HG03558 (cell line): ENCODE measurements around the gene CGB2.
"Not testable (repeated sequence)": the region's sequence is repeated elsewhere in the genome, so short reads cannot be mapped to it uniquely, and the experiment has no call there.

ENCODE experiments used
- ATAC-seq: cut with Tn5 transposase; IDR thresholded peaks from one replicate; pipeline ENCODE4 v1.9.1; 2021; ENCODE audit warnings: moderate number of reproducible peaks; ENCODE audit not compliant: unreplicated experiment; ENCODE audit errors: extremely low read depth

CGB2 gene

DNA sequence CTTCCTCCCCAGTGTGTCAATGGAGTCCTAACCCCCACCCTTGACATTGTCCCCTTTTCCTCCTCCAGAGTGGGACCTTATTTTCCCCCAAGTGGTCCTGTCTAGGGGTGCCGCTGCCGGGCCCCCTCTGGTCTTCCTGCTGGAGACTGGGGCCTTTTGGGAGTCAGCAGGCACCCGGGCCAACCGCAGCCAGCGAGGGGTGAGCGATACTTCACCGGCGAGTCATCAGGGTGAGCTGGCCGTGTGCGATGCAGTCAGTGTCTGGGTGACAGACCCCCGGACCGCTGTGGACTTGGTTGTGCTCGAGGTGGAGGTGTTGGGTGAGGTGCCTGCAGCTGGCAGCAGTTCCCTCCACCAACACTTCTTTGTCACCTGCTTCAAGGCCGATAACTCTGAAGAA, 1.9 kb upstream of the CGB2 start:
- ATAC-seq: not testable (repeated sequence)

DNA sequence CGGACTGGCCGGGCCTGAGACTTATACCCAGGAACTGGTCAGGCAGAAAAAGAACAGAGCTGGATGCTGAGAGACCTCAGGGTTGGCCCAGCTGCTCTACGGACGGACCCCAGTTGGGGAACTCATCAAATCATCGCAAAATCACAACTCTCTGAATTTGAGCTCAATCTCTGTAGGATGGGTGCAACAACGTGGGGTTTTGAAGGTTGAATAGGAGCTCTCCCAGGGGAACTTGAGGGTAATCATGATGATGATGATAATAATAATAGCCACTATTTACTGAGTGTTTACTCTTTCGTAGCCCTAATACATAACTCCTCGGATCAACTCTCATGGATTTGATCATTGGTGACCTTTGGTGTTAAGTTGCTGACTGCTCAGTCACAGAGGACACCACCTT, 1.4 kb upstream of the CGB2 start:
- ATAC-seq: not testable (repeated sequence)

DNA sequence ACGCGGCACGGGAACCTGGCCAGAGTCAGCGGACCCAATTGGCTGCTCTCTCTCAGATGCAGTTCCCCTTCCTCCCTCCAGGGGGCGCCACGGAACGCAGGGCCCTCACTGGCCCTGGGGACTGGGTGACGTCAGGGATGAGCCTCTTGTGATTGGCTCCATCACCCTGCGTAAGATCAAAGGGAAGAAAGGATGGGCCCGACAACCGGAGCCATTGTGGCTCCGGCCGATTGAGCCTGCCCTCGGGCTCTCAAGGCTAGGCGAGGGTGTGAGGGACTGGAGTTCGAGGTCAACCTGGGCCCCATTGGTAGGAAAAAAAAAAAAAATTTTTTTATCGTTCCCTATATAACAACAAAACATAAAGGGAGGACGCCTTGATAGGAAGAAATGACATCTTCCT, 5.1 kb downstream of the CGB2 start, which contains the start of gene CGB1:
Gene CGB1 (minus strand): TSS at position 81 of the 400 bp plus-strand sequence. CDS start 184 bp downstream, outside the sequence.
- ATAC-seq: not testable (repeated sequence)

DNA sequence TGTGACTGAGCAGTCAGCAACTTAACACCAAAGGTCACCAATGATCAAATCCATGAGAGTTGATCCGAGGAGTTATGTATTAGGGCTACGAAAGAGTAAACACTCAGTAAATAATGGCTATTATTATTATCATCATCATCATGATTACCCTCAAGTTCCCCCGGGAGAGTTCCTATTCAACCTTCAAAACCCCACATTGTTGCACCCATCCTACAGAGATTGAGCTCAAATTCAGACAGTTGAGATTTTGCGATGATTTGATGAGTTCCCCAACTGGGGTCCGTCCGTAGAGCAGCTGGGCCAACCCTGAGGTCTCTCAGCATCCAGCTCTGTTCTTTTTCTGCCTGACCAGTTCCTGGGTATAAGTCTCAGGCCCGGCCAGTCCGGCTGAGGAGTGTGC, 6.4 kb downstream of the CGB2 start:
- ATAC-seq: not testable (repeated sequence)

DNA sequence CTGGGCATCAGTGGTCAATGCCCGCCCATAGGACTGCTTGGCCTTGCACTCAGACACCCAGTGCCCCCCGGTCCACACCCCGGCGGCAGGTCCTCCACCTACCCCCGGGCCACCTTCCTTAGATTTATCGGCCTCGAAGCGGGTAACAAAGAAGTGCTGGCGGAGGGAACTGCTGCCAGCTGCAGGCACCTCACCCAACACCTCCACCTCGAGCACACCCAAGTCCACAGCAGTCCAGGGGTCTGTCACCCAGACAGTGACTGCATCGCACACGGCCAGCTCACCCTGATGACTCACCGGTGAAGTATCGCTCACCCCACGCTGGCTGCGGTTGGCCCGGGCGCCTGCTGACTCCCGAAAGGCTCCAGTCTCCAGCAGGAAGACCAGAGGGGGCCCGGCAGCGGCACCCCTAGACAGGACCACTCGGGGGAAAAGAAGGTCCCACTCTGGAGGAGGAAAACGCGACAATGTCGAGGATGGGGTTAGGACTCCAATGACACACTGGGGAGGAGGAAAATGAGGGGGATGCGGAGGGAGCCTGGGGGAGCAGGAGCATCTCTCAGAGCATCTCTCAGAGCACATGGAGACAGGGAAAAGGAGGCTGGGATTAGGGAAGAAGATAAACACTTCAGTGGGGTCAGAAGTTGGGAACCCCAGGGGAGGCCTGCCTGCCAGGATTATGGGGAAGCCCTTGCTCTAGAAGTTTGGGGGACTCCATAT, 7.0 kb downstream of the CGB2 start:
- not testable (repeated sequence) for ATAC-seq

DNA sequence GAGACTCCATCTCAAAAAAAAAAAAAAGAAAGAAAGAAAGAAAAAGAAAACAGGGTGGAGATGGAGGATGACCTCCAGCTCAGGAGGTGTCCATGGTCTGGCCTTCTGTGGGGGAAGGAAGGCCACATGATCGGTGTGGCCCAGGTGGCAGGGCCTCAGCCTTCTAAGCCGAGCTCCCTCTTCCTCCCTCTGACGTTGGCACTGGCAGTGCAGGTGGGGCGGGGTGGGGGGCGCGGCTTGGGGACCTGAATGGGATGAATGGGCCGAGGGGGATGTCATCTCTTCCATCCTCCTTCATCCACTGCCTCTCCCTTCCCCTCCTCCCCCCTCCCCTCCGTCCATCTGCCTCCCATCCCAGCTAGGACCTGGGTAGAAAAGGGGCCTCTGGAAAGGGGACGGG, 8.0 kb downstream of the CGB2 start:
- ATAC-seq: not testable (repeated sequence)

DNA sequence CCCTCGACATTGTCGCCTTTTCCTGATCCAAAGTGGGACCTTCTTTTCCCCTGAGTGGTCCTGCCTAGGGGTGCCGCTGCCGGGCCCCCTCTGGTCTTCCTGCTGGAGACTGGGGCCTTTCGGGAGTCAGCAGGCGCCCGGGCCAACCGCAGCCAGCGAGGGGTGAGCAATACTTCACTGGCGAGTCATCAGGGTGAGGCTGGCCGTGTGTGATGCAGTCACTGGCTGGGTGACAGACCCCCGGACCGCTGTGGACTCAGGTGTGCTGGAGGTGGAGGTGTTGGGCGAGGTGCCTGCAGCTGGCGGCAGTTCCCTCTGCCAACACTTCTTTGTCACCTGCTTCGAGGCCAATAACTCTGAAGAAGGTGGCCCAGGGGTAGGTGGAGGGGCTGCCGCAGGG, 10.5 kb downstream of the CGB2 start:
- ATAC-seq: no peak

DNA sequence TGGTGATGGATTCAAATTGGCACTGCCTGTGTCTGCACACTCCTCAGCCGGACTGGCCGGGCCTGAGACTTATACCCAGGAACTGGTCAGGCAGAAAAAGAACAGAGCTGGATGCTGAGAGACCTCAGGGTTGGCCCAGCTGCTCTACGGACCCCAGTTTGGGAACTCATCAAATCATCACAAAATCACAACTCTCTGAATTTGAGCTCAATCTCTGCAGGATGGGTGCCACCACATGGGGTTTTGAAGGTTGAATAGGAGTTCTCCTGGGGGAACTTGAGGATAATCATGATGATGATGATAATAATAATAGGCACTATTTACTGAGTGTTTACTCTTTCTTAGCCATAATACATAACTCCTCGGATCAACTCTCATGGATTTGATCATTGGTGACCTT, 11.0 kb downstream of the CGB2 start:
- not testable (repeated sequence) for ATAC-seq

DNA sequence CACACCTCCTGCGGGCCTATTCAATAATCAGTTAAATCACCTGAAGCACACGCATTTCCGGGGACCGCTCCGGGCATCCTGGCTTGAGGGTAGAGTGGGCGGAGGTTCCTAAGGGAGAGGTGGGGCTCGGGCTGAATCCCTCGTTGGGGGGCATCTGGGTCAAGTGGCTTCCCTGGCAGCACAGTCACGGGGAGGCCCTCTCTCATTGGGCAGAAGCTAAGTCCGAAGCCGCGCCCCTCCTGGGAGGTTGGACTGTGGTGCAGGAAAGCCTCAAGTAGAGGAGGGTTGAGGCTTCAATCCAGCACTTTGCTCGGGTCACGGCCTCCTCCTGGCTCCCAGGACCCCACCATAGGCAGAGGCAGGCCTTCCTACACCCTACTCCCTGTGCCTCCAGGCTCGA, 11.9 kb downstream of the CGB2 start, which contains the start of gene CGB5:
Gene CGB5 (plus strand): TSS at position 301 of the 400 bp plus-strand sequence. CDS start 362 bp downstream, outside the sequence.
- ATAC-seq: not testable (repeated sequence)

DNA sequence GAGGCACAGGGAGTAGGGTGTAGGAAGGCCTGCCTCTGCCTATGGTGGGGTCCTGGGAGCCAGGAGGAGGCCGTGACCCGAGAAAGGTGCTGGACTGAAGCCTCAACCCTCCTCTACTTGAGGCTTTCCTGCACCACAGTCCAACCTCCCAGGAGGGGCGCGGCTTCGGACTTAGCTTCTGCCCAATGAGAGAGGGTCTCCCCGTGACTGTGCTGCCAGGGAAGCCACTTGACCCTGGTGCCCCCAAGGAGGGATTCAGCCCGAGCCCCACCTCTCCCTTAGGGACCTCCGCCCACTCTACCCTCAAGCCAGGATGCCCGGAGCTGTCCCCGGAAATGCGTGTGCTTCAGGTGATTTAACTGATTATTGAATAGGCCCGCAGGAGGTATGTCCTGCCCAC, 17.3 kb downstream of the CGB2 start, which contains the start of gene CGB8:
Gene CGB8 (minus strand): TSS at position 101 of the 400 bp plus-strand sequence. CDS start 372 bp downstream, outside the sequence.
- not testable (repeated sequence) for ATAC-seq

DNA sequence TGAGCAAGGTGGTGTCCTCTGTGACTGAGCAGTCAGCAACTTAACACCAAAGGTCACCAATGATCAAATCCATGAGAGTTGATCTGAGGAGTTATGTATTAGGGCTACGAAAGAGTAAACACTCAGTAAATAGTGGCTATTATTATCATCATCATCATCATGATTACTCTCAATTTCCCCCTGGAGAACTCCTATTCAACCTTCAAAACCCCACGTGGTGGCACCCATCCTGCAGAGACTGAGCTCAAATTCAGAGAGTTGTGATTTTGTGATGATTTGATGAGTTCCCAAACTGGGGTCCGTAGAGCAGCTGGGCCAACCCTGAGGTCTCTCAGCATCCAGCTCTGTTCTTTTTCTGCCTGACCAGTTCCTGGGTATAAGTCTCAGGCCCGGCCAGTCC, 18.1 kb downstream of the CGB2 start:
- ATAC-seq: not testable (repeated sequence)

DNA sequence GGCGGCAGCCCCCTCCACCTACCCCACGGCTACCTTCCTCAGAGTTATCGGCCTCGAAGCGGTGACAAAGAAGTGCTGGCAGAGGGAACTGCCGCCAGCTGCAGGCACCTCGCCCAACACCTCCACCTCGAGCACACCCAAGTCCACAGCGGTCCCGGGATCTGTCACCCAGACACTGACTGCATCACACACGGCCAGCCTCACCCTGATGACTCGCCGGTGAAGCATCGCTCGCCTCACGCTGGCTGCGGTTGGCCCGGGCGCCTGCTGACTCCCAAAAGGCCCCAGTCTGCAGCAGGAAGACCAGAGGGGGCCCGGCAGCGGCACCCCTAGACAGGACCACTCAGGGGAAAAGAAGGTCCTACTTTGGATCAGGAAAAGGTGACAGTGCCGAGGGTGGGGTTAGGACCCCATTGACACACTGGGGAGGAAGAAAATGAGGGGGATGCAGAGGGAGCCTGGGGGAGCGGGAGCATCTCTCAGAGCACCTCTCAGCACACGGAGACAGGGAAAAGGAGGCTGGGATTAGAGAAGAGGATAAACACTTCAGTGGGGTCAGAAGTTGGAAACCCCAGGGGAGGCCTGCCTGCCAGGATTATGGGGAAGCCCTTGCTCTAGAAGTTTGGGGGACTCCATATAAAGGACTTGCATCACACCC, 18.8 kb downstream of the CGB2 start:
- not testable (repeated sequence) for ATAC-seq

DNA sequence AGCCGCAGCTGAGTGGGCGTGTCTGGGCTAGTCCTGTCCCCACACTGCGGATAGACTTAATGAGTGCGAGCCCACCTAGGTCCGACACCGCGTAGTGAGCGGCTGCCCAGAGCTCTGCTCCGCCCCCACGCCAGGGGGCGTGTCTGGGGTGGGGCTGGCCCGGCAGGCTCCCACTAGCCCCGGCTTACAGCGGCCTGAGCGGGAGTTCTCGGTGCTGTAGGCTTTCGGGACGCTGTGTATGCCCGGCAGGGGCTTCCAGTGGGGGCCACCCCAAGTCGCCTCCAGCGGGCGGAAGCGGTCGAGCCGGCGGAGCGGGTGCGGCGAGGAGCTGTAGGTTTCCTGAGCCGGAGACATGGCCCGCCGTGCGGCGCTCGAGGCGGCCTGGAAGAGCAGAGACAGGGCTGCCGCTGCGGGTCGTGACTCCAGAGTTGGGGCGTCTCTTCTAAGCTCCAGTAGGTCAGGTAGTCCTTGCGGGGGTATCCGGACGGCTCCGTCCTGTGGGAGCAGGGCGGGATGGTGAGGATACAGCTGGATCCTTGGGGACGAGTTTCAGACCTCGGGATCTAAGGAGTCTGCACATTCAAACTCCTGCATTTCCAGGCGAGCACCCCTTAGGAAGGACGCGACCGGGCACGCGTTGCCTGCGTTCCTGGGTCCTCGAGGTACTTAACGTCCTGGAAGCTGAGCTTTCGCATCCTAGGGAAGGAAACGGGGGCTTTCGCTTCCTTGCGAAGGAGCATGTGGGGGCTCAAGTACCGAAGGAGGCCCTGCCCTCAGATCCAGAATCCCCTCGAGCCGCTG, 24.6 kb downstream of the CGB2 start:
- no peak for ATAC-seq

DNA sequence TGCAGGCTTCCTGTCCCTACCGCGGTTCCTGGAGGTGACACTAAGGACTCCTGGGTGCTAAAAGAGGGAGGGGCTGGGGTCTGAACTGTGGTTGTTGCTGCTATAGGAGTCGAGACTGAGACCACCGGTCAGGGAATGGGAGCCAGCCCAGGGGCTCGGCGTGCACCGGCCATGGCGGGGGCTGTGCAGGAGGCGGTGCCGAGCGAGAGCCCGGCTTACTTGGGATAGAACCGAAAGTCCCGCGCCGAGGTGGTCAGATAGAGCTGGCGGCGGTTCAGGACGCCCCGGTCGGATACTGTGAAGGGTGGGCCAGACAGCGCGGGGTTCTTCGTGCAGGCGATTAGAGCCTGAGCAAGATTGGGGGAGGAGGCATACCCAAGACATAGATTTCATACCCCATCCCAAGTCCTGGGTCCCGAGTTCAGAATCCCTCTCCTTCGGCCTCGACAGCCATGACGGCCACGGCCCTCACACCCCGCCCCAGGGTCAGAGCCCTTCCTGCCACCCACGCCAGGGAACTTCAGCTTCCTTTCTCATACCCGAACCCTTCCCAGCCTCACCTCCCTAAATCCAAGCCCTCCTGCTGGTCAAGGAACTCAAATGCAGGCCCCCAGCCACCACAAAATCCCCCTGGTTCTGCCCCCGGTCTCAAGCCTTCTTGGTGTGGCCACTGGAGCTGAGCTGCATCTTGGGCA, 25.4 kb downstream of the CGB2 start:
- ATAC-seq: not testable (repeated sequence)

DNA sequence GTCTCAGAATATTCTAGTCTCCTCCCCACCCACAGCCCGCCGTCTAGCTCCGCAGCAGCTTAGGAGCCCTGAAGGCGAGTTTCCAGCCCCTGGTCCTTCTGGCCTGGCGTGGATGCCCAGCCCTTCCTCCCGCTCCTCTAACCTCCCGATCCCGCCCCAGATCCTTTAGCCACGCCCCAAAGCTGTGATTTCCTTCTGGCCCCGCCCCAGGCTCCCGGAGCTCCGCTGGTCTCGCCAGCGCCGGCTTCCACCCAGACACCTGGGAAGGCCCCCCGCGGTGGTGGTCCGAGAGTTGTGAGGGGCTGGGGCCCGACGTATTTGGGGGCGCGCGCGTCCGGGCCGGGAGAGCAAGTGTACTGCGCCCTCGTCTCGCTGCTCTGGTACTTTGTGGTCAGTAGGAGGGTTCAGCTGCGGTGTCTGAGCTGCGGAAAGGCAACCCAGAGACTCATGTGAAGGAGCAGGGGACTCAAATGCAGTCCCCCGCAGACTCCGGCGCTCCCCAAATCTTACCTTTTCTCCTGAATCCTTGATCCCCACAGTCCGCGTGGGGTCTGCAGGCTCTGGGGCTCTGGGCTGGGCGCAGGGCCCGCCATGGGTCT, 26.0 kb downstream of the CGB2 start, which contains the start of gene CGB7:
Gene CGB7 (minus strand): TSS at position 114 of the 599 bp plus-strand sequence. CDS start 2,374 bp downstream, outside the sequence.
- ATAC-seq: no peak

DNA sequence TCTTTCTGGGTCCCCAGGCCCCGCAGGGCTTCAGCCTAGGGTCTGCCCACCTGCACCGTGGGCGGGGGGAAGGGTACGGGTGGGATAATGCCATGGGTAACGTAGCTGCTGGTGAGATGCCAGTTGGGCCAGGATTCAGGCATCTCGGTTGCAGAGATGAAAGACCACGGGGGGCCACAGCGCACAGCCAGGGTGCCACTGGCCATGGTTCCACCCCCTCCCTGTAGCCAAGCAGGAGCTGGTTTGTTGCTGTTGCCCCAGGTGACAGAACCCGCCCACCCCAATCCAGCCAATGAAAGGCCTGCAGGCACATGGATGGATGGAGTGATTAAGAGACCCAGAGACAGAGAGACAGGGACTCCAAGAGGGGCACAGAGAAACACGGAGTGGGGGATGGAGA, 26.9 kb downstream of the CGB2 start:
- no peak for ATAC-seq

DNA sequence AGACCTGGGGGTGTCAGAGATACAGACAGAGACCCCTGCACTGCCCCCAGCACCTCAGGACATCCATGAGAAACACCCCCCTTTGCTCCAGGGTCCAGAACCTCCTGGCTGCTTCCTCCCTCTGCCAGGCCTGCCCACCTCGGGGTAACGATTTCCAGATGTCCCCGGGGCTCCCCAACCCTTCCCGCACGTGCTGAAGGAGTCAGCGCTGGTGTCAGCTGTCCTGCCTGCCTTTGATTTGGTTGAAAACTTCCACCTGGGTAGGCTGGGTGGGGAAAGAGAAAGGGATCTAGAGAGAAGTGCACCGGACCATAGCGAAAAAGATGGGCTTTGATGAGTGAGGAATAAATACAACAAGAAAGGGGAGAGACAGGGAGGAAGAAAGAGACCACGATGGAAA, 27.4 kb downstream of the CGB2 start:
- ATAC-seq: no peak

DNA sequence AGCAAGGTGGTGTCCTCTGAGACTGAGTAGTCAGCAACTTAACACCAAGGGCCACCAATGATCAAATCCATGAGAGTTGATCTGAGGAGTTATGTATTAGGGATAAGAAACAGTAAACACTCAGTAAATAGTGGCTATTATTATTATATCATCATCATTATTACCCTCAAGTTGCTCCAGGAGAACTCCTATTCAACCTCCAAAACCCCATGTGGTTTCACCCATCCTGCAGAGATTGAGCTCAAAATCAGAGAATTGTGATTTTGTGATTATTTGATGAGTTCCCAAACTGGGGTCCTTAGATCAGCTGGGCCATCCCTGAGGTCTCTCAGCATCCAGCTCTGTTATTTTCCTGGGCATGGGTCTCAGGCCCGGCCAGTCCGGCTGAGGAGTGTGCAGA, 29.3 kb downstream of the CGB2 start:
- ATAC-seq: no peak

DNA sequence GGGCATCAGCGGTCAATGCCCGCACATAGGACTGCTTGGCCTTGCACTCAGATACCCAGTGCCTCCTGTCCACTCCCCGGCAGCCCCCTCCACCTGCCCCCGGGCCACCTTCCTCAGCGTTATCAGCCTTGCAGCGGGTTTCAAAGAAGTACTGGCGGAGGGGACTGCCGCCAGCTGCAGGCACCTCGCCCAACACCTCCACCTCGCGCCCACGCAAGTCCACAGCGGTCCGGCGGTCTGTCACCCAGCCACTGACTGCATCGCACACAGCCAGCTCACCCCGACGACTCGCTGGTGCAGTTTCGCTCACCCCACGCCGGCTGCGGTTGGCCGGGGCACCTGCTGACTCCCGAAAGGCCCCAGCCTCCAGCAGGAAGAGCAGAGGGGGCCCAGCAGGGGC, 29.8 kb downstream of the CGB2 start:
- ATAC-seq: no peak
